Measurements from ENCODE around the gene C11orf24.

C11orf24 gene

GRCh38 chr11:68213555-68214172 is 58.1 kb downstream of the C11orf24 start (continued):
- TF ChIP-seq ZNF660 (tag by site-specific recombination; IDR thresholded peaks at IDR 0.05), result peak; percentile 78; the same call in 1 of the 2 replicates
- TF ChIP-seq PBX3 (CRISPR knock-in tag; IDR thresholded peaks at IDR 0.05), result peak; percentile 84
- TF ChIP-seq BCL11A (tag by site-specific recombination; IDR thresholded peaks at IDR 0.05; ENCODE audit: low read depth), result no peak
- TF ChIP-seq ZNF157 (tag by site-specific recombination; IDR thresholded peaks at IDR 0.05), result no peak
- 0 out of 2 replicates have a peak, but pooled peaks have one; percentile 53 for TF ChIP-seq ZNF184 (tag by site-specific recombination; IDR thresholded peaks at IDR 0.05)
- peak; percentile 48 for TF ChIP-seq KLF9 (tag by site-specific recombination; IDR thresholded peaks at IDR 0.05; ENCODE audit: low read depth)
- TF ChIP-seq, protein P1, sequence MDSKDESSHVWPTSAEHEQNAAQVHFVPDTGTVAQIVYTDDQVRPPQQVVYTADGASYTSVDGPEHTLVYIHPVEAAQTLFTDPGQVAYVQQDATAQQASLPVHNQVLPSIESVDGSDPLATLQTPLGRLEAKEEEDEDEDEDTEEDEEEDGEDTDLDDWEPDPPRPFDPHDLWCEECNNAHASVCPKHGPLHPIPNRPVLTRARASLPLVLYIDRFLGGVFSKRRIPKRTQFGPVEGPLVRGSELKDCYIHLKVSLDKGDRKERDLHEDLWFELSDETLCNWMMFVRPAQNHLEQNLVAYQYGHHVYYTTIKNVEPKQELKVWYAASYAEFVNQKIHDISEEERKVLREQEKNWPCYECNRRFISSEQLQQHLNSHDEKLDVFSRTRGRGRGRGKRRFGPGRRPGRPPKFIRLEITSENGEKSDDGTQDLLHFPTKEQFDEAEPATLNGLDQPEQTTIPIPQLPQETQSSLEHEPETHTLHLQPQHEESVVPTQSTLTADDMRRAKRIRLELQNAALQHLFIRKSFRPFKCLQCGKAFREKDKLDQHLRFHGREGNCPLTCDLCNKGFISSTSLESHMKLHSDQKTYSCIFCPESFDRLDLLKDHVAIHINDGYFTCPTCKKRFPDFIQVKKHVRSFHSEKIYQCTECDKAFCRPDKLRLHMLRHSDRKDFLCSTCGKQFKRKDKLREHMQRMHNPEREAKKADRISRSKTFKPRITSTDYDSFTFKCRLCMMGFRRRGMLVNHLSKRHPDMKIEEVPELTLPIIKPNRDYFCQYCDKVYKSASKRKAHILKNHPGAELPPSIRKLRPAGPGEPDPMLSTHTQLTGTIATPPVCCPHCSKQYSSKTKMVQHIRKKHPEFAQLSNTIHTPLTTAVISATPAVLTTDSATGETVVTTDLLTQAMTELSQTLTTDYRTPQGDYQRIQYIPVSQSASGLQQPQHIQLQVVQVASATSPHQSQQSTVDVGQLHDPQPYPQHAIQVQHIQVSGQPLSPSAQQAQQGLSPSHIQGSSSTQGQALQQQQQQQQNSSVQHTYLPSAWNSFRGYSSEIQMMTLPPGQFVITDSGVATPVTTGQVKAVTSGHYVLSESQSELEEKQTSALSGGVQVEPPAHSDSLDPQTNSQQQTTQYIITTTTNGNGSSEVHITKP (tag by site-specific recombination; IDR thresholded peaks at IDR 0.05), result no peak
- peak; percentile 84; the same call in 1 of the 2 replicates for TF ChIP-seq KLF8 (tag by site-specific recombination; IDR thresholded peaks at IDR 0.05)
- TF ChIP-seq, protein P2, sequence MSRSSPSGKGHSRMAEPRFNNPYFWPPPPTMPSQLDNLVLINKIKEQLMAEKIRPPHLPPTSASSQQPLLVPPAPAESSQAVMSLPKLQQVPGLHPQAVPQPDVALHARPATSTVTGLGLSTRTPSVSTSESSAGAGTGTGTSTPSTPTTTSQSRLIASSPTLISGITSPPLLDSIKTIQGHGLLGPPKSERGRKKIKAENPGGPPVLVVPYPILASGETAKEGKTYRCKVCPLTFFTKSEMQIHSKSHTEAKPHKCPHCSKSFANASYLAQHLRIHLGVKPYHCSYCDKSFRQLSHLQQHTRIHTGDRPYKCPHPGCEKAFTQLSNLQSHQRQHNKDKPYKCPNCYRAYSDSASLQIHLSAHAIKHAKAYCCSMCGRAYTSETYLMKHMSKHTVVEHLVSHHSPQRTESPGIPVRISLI (tag by site-specific recombination; IDR thresholded peaks at IDR 0.05), result no peak
- TF ChIP-seq, protein P3, sequence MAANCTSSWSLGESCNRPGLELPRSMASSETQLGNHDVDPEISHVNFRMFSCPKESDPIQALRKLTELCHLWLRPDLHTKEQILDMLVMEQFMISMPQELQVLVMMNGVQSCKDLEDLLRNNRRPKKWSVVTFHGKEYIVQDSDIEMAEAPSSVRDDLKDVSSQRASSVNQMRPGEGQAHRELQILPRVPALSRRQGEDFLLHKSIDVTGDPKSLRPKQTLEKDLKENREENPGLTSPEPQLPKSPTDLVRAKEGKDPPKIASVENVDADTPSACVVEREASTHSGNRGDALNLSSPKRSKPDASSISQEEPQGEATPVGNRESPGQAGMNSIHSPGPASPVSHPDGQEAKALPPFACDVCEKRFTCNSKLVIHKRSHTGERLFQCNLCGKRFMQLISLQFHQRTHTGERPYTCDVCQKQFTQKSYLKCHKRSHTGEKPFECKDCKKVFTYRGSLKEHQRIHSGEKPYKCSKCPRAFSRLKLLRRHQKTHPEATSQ (tag by site-specific recombination; IDR thresholded peaks at IDR 0.05), result peak; percentile 80; the same call in 1 of the 2 replicates
- peak; percentile 25; the same call in 1 of the 2 replicates for TF ChIP-seq KLF1 (tag by site-specific recombination; IDR thresholded peaks at IDR 0.05)
- peak; percentile 83 for TF ChIP-seq ZFHX2 (tag by site-specific recombination; conservative IDR thresholded peaks at IDR 0.05)
- 0 out of 2 replicates have a peak, but pooled peaks have one; percentile 12 for TF ChIP-seq ZFP69B (tag by site-specific recombination; IDR thresholded peaks at IDR 0.05)
- peak; percentile 56; the same call in 1 of the 2 replicates for TF ChIP-seq ZXDB (tag by site-specific recombination; IDR thresholded peaks at IDR 0.05)
- peak; percentile 94 for TF ChIP-seq ZSCAN30 (tag by site-specific recombination; IDR thresholded peaks at IDR 0.05)
- TF ChIP-seq ZNF560 (tag by site-specific recombination; IDR thresholded peaks at IDR 0.05; ENCODE audit: borderline replicate concordance), result no peak
- TF ChIP-seq, protein P4, sequence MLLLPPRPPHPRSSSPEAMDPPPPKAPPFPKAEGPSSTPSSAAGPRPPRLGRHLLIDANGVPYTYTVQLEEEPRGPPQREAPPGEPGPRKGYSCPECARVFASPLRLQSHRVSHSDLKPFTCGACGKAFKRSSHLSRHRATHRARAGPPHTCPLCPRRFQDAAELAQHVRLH (tag by site-specific recombination; IDR thresholded peaks at IDR 0.05), result peak; percentile 64; the same call in 1 of the 2 replicates
- TF ChIP-seq, protein P5, sequence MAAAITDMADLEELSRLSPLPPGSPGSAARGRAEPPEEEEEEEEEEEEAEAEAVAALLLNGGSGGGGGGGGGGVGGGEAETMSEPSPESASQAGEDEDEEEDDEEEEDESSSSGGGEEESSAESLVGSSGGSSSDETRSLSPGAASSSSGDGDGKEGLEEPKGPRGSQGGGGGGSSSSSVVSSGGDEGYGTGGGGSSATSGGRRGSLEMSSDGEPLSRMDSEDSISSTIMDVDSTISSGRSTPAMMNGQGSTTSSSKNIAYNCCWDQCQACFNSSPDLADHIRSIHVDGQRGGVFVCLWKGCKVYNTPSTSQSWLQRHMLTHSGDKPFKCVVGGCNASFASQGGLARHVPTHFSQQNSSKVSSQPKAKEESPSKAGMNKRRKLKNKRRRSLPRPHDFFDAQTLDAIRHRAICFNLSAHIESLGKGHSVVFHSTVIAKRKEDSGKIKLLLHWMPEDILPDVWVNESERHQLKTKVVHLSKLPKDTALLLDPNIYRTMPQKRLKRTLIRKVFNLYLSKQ (tag by site-specific recombination; IDR thresholded peaks at IDR 0.05; ENCODE audit: borderline replicate concordance), result no peak
- no peak for TF ChIP-seq ZNF202 (tag by site-specific recombination; IDR thresholded peaks at IDR 0.05; ENCODE audit: borderline replicate concordance)
- peak; percentile 30 for TF ChIP-seq ZIC2 (tag by site-specific recombination; IDR thresholded peaks at IDR 0.05)
- peak; percentile 71; the same call in 1 of the 2 replicates for TF ChIP-seq IKZF3 (tag by site-specific recombination; IDR thresholded peaks at IDR 0.05)
- TF ChIP-seq ZNF76 (tag by site-specific recombination; IDR thresholded peaks at IDR 0.05; ENCODE audit: borderline replicate concordance, low read depth), result peak; percentile 46; the same call in 1 of the 2 replicates
- peak; percentile 25; the same call in 1 of the 2 replicates for TF ChIP-seq KLF16 (tag by site-specific recombination; IDR thresholded peaks at IDR 0.05)
- TF ChIP-seq ZNF623 (tag by site-specific recombination; IDR thresholded peaks at IDR 0.05), result no peak
- no peak for TF ChIP-seq ZNF155 (tag by site-specific recombination; IDR thresholded peaks at IDR 0.05)
- TF ChIP-seq ZNF549 (tag by site-specific recombination; IDR thresholded peaks at IDR 0.05), result peak; percentile 38; the same call in 1 of the 2 replicates
- TF ChIP-seq ZNF221 (tag by site-specific recombination; IDR thresholded peaks at IDR 0.05; ENCODE audit: borderline replicate concordance), result no peak
- TF ChIP-seq ELK4 (IDR thresholded peaks at IDR 0.05; ENCODE audit: borderline replicate concordance, low read depth, low read length), result no peak
- peak; percentile 91 for TF ChIP-seq YY1 (tag by site-specific recombination; IDR thresholded peaks at IDR 0.05)
- peak; percentile 75 for TF ChIP-seq ZEB2 (tag by site-specific recombination; IDR thresholded peaks at IDR 0.05)

All from HEK293 (cell line).